GM19043 (cell line): ENCODE measurements around the gene RPL22.

ENCODE experiments used
- ATAC-seq: cut with Tn5 transposase; IDR thresholded peaks from one replicate; pipeline ENCODE4 v1.9.1; 2021; ENCODE audit warnings: low read depth; ENCODE audit not compliant: unreplicated experiment

The RPL22 gene

DNA sequence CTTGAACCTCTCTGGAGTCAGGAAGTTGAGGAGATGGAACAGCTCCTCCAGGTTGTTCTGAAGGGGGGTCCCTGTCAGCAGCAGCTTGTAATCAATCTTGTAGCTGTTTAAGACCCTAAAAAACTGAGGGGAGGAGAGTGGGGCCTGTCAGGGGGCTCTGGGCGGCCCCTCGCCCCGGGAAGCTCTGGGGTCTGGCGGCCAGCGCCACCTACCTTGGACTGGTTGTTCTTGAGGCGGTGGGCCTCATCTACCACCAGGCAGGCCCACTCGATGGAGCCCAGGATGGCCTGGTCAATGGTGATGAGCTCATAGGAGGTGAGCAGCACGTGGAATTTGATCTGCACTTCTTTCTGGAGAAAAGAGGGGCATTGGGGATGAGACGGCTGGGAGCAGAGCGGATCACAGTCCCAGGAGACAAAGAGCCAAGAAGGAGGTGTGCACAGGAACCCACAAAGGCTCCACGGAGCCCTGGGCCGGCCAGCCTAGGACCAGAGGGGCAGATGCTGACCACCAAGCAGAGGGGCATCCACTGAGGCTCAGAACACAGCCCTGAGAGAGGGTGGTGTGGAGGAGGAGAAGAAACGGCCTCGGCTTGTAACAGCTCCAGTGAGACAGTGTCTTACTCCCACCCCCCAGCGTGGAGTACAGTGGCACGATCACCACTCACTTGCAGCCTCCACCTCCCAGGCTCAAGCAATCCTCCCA lies 62.7 kb downstream of the RPL22 start:
- ATAC-seq, result no peak
